ENCODE data around the gene PMIS2. TPM values are rescaled to one million over a fixed set of nuclear protein-coding genes. Genes with fewer than 3 reads are reported as not detected.

PMIS2 gene
- total RNA-seq, 1 experiment from 2014 or later: not detected

GRCh38 chr19:35613574-35613973 lies 27.6 kb downstream of the PMIS2 start:
- in situ Hi-C loops (cut with HindIII; ENCODE audit: low pct_unique_long_range_greater_than_20kb, low sequenced_read_pairs): no loop called here
- Histone ChIP-seq H3K4me3 (ENCODE audit: low read depth in 2 of 2, low read length in 2 of 2) (no peak overlapping the region), H3K27me3 (ENCODE audit: control insufficient read depth, insufficient read depth, low read length) (no peaks in the 10 kb centered on the region), H3K4me1 (ENCODE audit: control insufficient read depth, insufficient read depth, low read length) (no peaks in the 10 kb centered on the region), H3K9me3 (ENCODE audit: control insufficient read depth, insufficient read depth, low read depth, low read length) (no peaks in the 10 kb centered on the region), H3K27ac (ENCODE audit: low read length) (no peak overlapping the region), H3K36me3 (ENCODE audit: control insufficient read depth, insufficient read depth, low read length) (no peaks in the 10 kb centered on the region)
- CTCF ChIA-PET: no interaction called here
- TF ChIP-seq POLR2AphosphoS5 (IDR thresholded peaks at IDR 0.05; ENCODE audit: low read depth, low read length): no peak
- intact Hi-C loops (cut with micrococcal nuclease; ENCODE audit: unreplicated experiment): no loop called here
- POLR2A ChIA-PET: interaction anchor here (0.6 kb wide), 1 partner anchor 21 kb away, joined by 7 read pairs; no protein-coding TSS in a partner anchor
- ATAC-seq (no peak), DNase-seq (ENCODE audit: low read depth, low spot score) (no peak)
- TSS peak; percentile 92 for BruUV-seq (replicated peaks)

GRCh38 chr19:35615036-35615435 lies 29.1 kb downstream of the PMIS2 start:
- in situ Hi-C loops (cut with HindIII; ENCODE audit: low pct_unique_long_range_greater_than_20kb, low sequenced_read_pairs) (no loop called here), intact Hi-C loops (cut with micrococcal nuclease; ENCODE audit: unreplicated experiment) (no loop called here)
- POLR2A ChIA-PET: no interaction called here
- Histone ChIP-seq H3K27ac (ENCODE audit: low read length) (no peak overlapping the region), H3K9me3 (ENCODE audit: control insufficient read depth, insufficient read depth, low read depth, low read length) (no peaks in the 10 kb centered on the region), H3K4me1 (ENCODE audit: control insufficient read depth, insufficient read depth, low read length) (no peaks in the 10 kb centered on the region), H3K4me3 (ENCODE audit: low read depth in 2 of 2, low read length in 2 of 2) (no peak overlapping the region), H3K36me3 (ENCODE audit: control insufficient read depth, insufficient read depth, low read length) (no peaks in the 10 kb centered on the region), H3K27me3 (ENCODE audit: control insufficient read depth, insufficient read depth, low read length) (no peaks in the 10 kb centered on the region)
- TF ChIP-seq TCF7L2 (IDR thresholded peaks at IDR 0.05; ENCODE audit: low read depth, low read length): no peak
- no peak for TF ChIP-seq REST (IDR thresholded peaks at IDR 0.05; ENCODE audit: insufficient read depth in 1 of 2, low read depth in 2 of 2, low read length in 1 of 2)
- no peak for TF ChIP-seq SIN3A (IDR thresholded peaks at IDR 0.05; ENCODE audit: borderline replicate concordance, insufficient read depth, low read depth, low read length)
- TF ChIP-seq CTCF (IDR thresholded peaks at IDR 0.05): no peak
- TF ChIP-seq POLR2AphosphoS5 (IDR thresholded peaks at IDR 0.05; ENCODE audit: low read depth, low read length): no peak
- no peak for ATAC-seq
- CTCF ChIA-PET: no interaction called here
- BruUV-seq (replicated peaks): no TSS peak
- DNase-seq (ENCODE audit: low read depth, low spot score): no peak

- Histone ChIP-seq H3K9me3 (ENCODE audit: control insufficient read depth, insufficient read depth, low read depth, low read length) (no peaks in the 10 kb centered on the region), H3K27ac (ENCODE audit: low read length) (no peak overlapping the region), H3K4me3 (ENCODE audit: low read depth in 2 of 2, low read length in 2 of 2) (no peak overlapping the region), H3K27me3 (ENCODE audit: control insufficient read depth, insufficient read depth, low read length) (no peaks in the 10 kb centered on the region), H3K4me1 (ENCODE audit: control insufficient read depth, insufficient read depth, low read length) (no peaks in the 10 kb centered on the region), H3K36me3 (ENCODE audit: control insufficient read depth, insufficient read depth, low read length) (no peaks in the 10 kb centered on the region)
- ChIA-PET CTCF (no interaction called here), POLR2A (no interaction called here)
- intact Hi-C loops (cut with micrococcal nuclease; ENCODE audit: unreplicated experiment) (no loop called here), in situ Hi-C loops (cut with HindIII; ENCODE audit: low pct_unique_long_range_greater_than_20kb, low sequenced_read_pairs) (no loop called here)
- DNase-seq (ENCODE audit: low read depth, low spot score) (no peak), ATAC-seq (peak; percentile 77)
- no TSS peak for BruUV-seq (replicated peaks)
- TF ChIP-seq REST (IDR thresholded peaks at IDR 0.05; ENCODE audit: insufficient read depth in 1 of 2, low read depth in 2 of 2, low read length in 1 of 2) (no peak), SIN3A (IDR thresholded peaks at IDR 0.05; ENCODE audit: borderline replicate concordance, insufficient read depth, low read depth, low read length) (no peak)
Observed at GRCh38 chr19:35618857-35619256, 32.9 kb downstream of the PMIS2 start.

Data from Panc1 (cell line).